Ishikawa (cell line): Measurements from ENCODE around the gene SLX1A.

Experiments used
- CEBPB ChIP-seq: IDR thresholded peaks from 2 replicates; pipeline ENCODE4 v1.6.1; 2012
- CREB1 ChIP-seq: IDR thresholded peaks from 2 replicates; pipeline ENCODE4 v1.6.1; 2012; ENCODE audit warnings: low read depth
- EP300 ChIP-seq: IDR thresholded peaks from 2 replicates; pipeline ENCODE4 v1.6.1; 2012; ENCODE audit warnings: borderline replicate concordance
- FOXM1 ChIP-seq: IDR thresholded peaks from 2 replicates; pipeline ENCODE4 v1.6.1; 2012; ENCODE audit warnings: low read depth, borderline replicate concordance
- NFIC ChIP-seq: IDR thresholded peaks from 2 replicates; pipeline ENCODE4 v1.6.1; 2012
- RAD21 ChIP-seq: IDR thresholded peaks from 2 replicates; pipeline ENCODE4 v1.6.1; 2012; ENCODE audit warnings: low read depth
- TAF1 ChIP-seq: IDR thresholded peaks from 2 replicates; pipeline ENCODE4 v1.6.1; 2012; ENCODE audit warnings: low read depth, mild to moderate bottlenecking
- TCF12 ChIP-seq: IDR thresholded peaks from 2 replicates; pipeline ENCODE4 v1.6.1; 2012; ENCODE audit warnings: low read depth
- TEAD4 ChIP-seq: IDR thresholded peaks from 2 replicates; pipeline ENCODE4 v1.6.1; 2012
- YY1 ChIP-seq: IDR thresholded peaks from 2 replicates; pipeline ENCODE4 v1.6.1; 2012; ENCODE audit warnings: low read depth
- ZBTB7A ChIP-seq: IDR thresholded peaks from 2 replicates; pipeline ENCODE4 v1.6.1; 2012; ENCODE audit warnings: low read depth
- TF ChIP-seq, protein P1 (sequence below): IDR thresholded peaks from 2 replicates; pipeline ENCODE4 v1.6.1; 2012
- TF ChIP-seq, protein P2 (sequence below): IDR thresholded peaks from 2 replicates; pipeline ENCODE4 v1.6.1; 2012
- TF ChIP-seq, protein P3 (sequence below): IDR thresholded peaks from 2 replicates; pipeline ENCODE4 v1.6.1; 2012; ENCODE audit warnings: low read depth, mild to moderate bottlenecking

DNA sequence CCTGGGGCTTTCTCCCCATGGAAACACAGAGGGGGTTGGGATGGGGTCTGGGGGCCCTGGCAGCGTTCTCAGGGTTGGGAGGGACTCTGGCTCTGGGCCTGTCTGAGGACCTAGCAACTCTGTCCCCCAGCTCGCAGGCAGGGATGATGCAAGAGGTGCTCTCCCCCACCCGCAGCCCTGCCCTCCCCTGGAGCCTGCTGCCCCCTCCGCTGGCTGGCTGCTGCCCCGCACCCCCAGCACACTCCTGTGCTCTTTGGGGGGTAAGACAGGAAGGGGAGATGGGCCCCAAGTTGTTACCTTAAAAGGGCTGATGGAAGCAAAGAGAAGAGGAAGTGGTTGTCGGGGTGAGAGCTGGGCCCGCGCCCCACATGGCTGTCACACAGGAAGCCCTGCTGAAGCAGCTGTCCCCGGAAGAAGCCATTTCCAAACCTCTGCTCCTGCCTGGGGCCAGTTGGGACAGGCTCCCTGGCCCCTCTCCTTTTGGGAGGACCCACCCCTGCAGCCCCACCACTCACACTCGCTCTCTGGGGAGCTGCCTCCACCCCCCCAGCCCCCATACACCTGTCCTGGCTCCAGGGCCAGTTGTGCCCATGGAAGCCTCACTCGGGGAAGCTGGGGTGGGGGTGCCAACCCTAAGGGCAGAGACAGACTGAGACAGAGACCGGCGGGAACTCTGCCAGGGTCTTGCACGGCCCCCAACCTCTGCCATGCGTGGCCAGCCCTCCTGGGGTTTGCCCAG is 7.8 kb upstream of the SLX1A start:
- TF ChIP-seq, protein P1, sequence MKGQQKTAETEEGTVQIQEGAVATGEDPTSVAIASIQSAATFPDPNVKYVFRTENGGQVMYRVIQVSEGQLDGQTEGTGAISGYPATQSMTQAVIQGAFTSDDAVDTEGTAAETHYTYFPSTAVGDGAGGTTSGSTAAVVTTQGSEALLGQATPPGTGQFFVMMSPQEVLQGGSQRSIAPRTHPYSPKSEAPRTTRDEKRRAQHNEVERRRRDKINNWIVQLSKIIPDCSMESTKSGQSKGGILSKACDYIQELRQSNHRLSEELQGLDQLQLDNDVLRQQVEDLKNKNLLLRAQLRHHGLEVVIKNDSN, result no peak
- TF ChIP-seq EP300 (no peak), RAD21 (no peak), YY1 (no peak), CEBPB (no peak), CREB1 (no peak), TCF12 (no peak), NFIC (no peak), TAF1 (no peak), ZBTB7A (no peak), FOXM1 (no peak), TEAD4 (no peak)
- TF ChIP-seq, protein P2, sequence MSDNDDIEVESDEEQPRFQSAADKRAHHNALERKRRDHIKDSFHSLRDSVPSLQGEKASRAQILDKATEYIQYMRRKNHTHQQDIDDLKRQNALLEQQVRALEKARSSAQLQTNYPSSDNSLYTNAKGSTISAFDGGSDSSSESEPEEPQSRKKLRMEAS, result no peak
- TF ChIP-seq, protein P3, sequence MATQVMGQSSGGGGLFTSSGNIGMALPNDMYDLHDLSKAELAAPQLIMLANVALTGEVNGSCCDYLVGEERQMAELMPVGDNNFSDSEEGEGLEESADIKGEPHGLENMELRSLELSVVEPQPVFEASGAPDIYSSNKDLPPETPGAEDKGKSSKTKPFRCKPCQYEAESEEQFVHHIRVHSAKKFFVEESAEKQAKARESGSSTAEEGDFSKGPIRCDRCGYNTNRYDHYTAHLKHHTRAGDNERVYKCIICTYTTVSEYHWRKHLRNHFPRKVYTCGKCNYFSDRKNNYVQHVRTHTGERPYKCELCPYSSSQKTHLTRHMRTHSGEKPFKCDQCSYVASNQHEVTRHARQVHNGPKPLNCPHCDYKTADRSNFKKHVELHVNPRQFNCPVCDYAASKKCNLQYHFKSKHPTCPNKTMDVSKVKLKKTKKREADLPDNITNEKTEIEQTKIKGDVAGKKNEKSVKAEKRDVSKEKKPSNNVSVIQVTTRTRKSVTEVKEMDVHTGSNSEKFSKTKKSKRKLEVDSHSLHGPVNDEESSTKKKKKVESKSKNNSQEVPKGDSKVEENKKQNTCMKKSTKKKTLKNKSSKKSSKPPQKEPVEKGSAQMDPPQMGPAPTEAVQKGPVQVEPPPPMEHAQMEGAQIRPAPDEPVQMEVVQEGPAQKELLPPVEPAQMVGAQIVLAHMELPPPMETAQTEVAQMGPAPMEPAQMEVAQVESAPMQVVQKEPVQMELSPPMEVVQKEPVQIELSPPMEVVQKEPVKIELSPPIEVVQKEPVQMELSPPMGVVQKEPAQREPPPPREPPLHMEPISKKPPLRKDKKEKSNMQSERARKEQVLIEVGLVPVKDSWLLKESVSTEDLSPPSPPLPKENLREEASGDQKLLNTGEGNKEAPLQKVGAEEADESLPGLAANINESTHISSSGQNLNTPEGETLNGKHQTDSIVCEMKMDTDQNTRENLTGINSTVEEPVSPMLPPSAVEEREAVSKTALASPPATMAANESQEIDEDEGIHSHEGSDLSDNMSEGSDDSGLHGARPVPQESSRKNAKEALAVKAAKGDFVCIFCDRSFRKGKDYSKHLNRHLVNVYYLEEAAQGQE, result no peak
